Lower leg skin (tissue), 4 donors: ENCODE results near the gene PEX11G. TPM values are rescaled to one million over a fixed set of nuclear protein-coding genes. Genes with fewer than 3 reads are reported as not detected.

Experiments
- DNase-seq, 2 donors: peaks; one replicate each; pipeline ENCODE4 v3.0.0-alpha.2; 2019; ENCODE audit warnings: low spot score in 2 of 2
- H3K4me3 ChIP-seq: fragments of 200-600 bp; sonication (generic); 2 replicates; pipeline ENCODE4 v1.5.1; 2017; ENCODE audit warnings: mild to moderate bottlenecking, low read depth; ENCODE audit not compliant: poor library complexity, severe bottlenecking
- CTCF ChIP-seq, 3 donors: fragments of 450-650 bp; IDR thresholded peaks; one replicate each; pipeline ENCODE4 v1.5.1; 2016; ENCODE audit warnings: antibody characterized with exemption in 3 of 3, mild to moderate bottlenecking in 3 of 3, moderate library complexity in 2 of 3
- POLR2A ChIP-seq, 2 donors: fragments of 450-650 bp; IDR thresholded peaks; one replicate each; pipeline ENCODE4 v1.6.1; 2016 to 2017; ENCODE audit warnings: antibody characterized with exemption in 2 of 2, mild to moderate bottlenecking in 1 of 2, moderate library complexity in 1 of 2
- WGBS, 2 donors: methylation state at CpG; one replicate each; pipeline ENCODE4 v1.1.5; 2018; 5-methylcytosine and 5-hydroxymethylcytosine counted together
- intact Hi-C: fragments of 100-400 bp; cut with DNase I; formaldehyde crosslinking; loops from one replicate; pipeline ENCODE4 v1.15.0; 2023; ENCODE audit warnings: low total_unique reads
- total RNA-seq, 4 donors: library from RNA; depleted of rRNA; stranded (reverse); fragments of >200 nt; gene quantifications; one replicate each; pipeline ENCODE4 v1.1.0, GENCODE V29; 2016

The PEX11G gene
- 1 to 10 TPM; 3.2 to 8.2 (median 4.7) TPM for total RNA-seq

- H3K4me3 ChIP-seq: peak within 1 kb of the TSS; percentile 35
- no peak for TF ChIP-seq CTCF (IDR thresholded peaks at IDR 0.05)
- TF ChIP-seq POLR2A (IDR thresholded peaks at IDR 0.05): peak in 1 of 2 donors; percentile 66
- DNase-seq: peak; percentile 79 to 98
- 2% methylated on average over 26 to 43 of the region's 49 CpGs for WGBS, 2 donors
- intact Hi-C loops: no loop called here
These were observed at the start of gene PEX11G for GRCh38 chr19:7488736-7489353. Gene PEX11G, minus strand, starts transcription at chr19:7489035. Its CDS starts 25 bp downstream, at chr19:7489010.

GRCh38 chr19:7535998-7536695, 47.3 kb upstream of the PEX11G start:
- H3K4me3 ChIP-seq: peak overlapping the region; percentile 80
- DNase-seq: peak in 1 of 2 donors; percentile 85
- TF ChIP-seq CTCF (IDR thresholded peaks at IDR 0.05): no peak
- no peak for TF ChIP-seq POLR2A (IDR thresholded peaks at IDR 0.05)
- 16 to 25% methylated on average over 21 to 30 of the region's 30 CpGs for WGBS, 2 donors
- intact Hi-C loops: no loop called here

- intact Hi-C loops: no loop called here
- 0 to 1% methylated on average over 34 to 58 of the region's 76 CpGs for WGBS, 2 donors
- peak; percentile 94 to 99 for DNase-seq
- TF ChIP-seq CTCF (IDR thresholded peaks at IDR 0.05) (no peak), POLR2A (IDR thresholded peaks at IDR 0.05) (no peak)
- peak within 1 kb of the TSS; percentile 80 for H3K4me3 ChIP-seq
These were observed 46.5 kb upstream of the PEX11G start, which contains the start of gene PNPLA6 for GRCh38 chr19:7535047-7535997. Gene PNPLA6, plus strand, starts transcription at chr19:7535717. Its CDS starts 72 bp downstream, at chr19:7535789.

GRCh38 chr19:7534531-7535046, 45.8 kb upstream of the PEX11G start:
- DNase-seq: peak; percentile 51 to 90
- peak overlapping the region; percentile 80 for H3K4me3 ChIP-seq
- 0% methylated on average over 21 to 26 of the region's 27 CpGs for WGBS, 2 donors
- intact Hi-C loops: no loop called here
- TF ChIP-seq CTCF (IDR thresholded peaks at IDR 0.05): no peak
- TF ChIP-seq POLR2A (IDR thresholded peaks at IDR 0.05): no peak

- intact Hi-C loops: no loop called here
- 0 to 1% methylated on average over 39 to 41 of the region's 41 CpGs for WGBS, 2 donors
- peak; percentile 84 to 96 for DNase-seq
- peak overlapping the region; percentile 80 for H3K4me3 ChIP-seq
- no peak for TF ChIP-seq CTCF (IDR thresholded peaks at IDR 0.05)
- no peak for TF ChIP-seq POLR2A (IDR thresholded peaks at IDR 0.05)
These were observed 45.2 kb upstream of the PEX11G start for GRCh38 chr19:7533925-7534480.
